ENCODE results near the gene FOXA1. TPM values are rescaled to one million over a fixed set of nuclear protein-coding genes. Genes with fewer than 3 reads are reported as not detected.
A peak's percentile ranks its signal among the peaks of the same experiment; 100 is the strongest.

Gene FOXA1
- polyA plus RNA-seq, 4 donors: 8.4 to 49.3 (median 11.4) TPM

- Histone ChIP-seq H3K27ac (ENCODE audit: low read depth in 1 of 3, low read length in 2 of 3) (peak overlapping the region; percentile 86 to 98 (median 92)), H3K36me3 (ENCODE audit: control insufficient read depth in 3 of 3, insufficient read depth in 2 of 3, low read depth in 1 of 3, low read length in 3 of 3) (peaks cover 0 to 17% (median 1%) of the 10 kb centered on the region in 3 donors), H3K4me3 (ENCODE audit: low read depth in 1 of 3, low read length in 3 of 3) (peak overlapping the region; percentile 63 to 90 (median 79)), H3K9me3 (ENCODE audit: control insufficient read depth in 2 of 2, insufficient read depth in 1 of 2, low read depth in 1 of 2, low read length in 1 of 2) (no peaks in the 10 kb centered on the region), H3K27me3 (ENCODE audit: control insufficient read depth in 3 of 3, insufficient read depth in 3 of 3, low read length in 3 of 3) (peaks cover 0 to 47% (median 42%) of the 10 kb centered on the region in 3 donors), H3K4me1 (ENCODE audit: control insufficient read depth in 3 of 3, insufficient read depth in 2 of 3, low read depth in 1 of 3, low read length in 2 of 3) (peaks cover 0 to 10% (median 9%) of the 10 kb centered on the region in 3 donors)
- DNase-seq (peak; percentile 95 to 97), FAIRE-seq (no peak)
- 1 to 3% (median 2%) methylated on average over 42 to 56 of the region's 56 CpGs for WGBS, 3 donors
These were observed 645 bp downstream of the FOXA1 start for GRCh38 chr14:37594238-37594970.

GRCh38 chr14:37593511-37594237 is 1.4 kb downstream of the FOXA1 start:
- H3K27ac ChIP-seq (ENCODE audit: low read depth in 1 of 3, low read length in 2 of 3): peak overlapping the region in 1 of 3 donors; percentile 92
- peak in 1 of 2 donors; percentile 65 for DNase-seq

GRCh38 chr14:37592482-37593408 is 2.3 kb downstream of the FOXA1 start:
- peak overlapping the region; percentile 80 to 92 (median 83) for H3K27ac ChIP-seq (ENCODE audit: low read depth in 1 of 3, low read length in 2 of 3)
- peaks cover 0 to 27% (median 1%) of the 10 kb centered on the region in 3 donors for H3K36me3 ChIP-seq (ENCODE audit: control insufficient read depth in 3 of 3, insufficient read depth in 2 of 3, low read depth in 1 of 3, low read length in 3 of 3)
- no peaks in the 10 kb centered on the region for H3K9me3 ChIP-seq (ENCODE audit: control insufficient read depth in 2 of 2, insufficient read depth in 1 of 2, low read depth in 1 of 2, low read length in 1 of 2)
- H3K4me1 ChIP-seq (ENCODE audit: control insufficient read depth in 3 of 3, insufficient read depth in 2 of 3, low read depth in 1 of 3, low read length in 2 of 3): peaks cover 0 to 6% (median 0%) of the 10 kb centered on the region in 3 donors
- DNase-seq (peak; percentile 44 to 85), FAIRE-seq (no peak)
- WGBS, 3 donors: 2 to 11% (median 6%) methylated on average over 40 to 42 of the region's 42 CpGs
- peaks cover 0 to 44% (median 43%) of the 10 kb centered on the region in 3 donors for H3K27me3 ChIP-seq (ENCODE audit: control insufficient read depth in 3 of 3, insufficient read depth in 3 of 3, low read length in 3 of 3)
- peak overlapping the region; percentile 44 to 79 (median 69) for H3K4me3 ChIP-seq (ENCODE audit: low read depth in 1 of 3, low read length in 3 of 3)

More at GRCh38 chr14:37593511-37594237, 1.4 kb downstream of the FOXA1 start:
- Histone ChIP-seq H3K9me3 (ENCODE audit: control insufficient read depth in 2 of 2, insufficient read depth in 1 of 2, low read depth in 1 of 2, low read length in 1 of 2) (no peaks in the 10 kb centered on the region), H3K4me3 (ENCODE audit: low read depth in 1 of 3, low read length in 3 of 3) (peak overlapping the region; percentile 29 to 90 (median 79)), H3K4me1 (ENCODE audit: control insufficient read depth in 3 of 3, insufficient read depth in 2 of 3, low read depth in 1 of 3, low read length in 2 of 3) (peaks cover 0 to 9% (median 5%) of the 10 kb centered on the region in 3 donors), H3K36me3 (ENCODE audit: control insufficient read depth in 3 of 3, insufficient read depth in 2 of 3, low read depth in 1 of 3, low read length in 3 of 3) (peaks cover 0 to 17% (median 1%) of the 10 kb centered on the region in 3 donors), H3K27me3 (ENCODE audit: control insufficient read depth in 3 of 3, insufficient read depth in 3 of 3, low read length in 3 of 3) (peaks cover 0 to 45% (median 44%) of the 10 kb centered on the region in 3 donors)
- no peak for FAIRE-seq
- 3 to 13% (median 11%) methylated on average over 14 of the region's 14 CpGs for WGBS, 3 donors

GRCh38 chr14:37591941-37592481 is 3.0 kb downstream of the FOXA1 start:
- Histone ChIP-seq H3K27me3 (ENCODE audit: control insufficient read depth in 3 of 3, insufficient read depth in 3 of 3, low read length in 3 of 3) (peaks cover 0 to 40% (median 38%) of the 10 kb centered on the region in 3 donors), H3K9me3 (ENCODE audit: control insufficient read depth in 2 of 2, insufficient read depth in 1 of 2, low read depth in 1 of 2, low read length in 1 of 2) (no peaks in the 10 kb centered on the region), H3K36me3 (ENCODE audit: control insufficient read depth in 3 of 3, insufficient read depth in 2 of 3, low read depth in 1 of 3, low read length in 3 of 3) (peaks cover 0 to 28% (median 1%) of the 10 kb centered on the region in 3 donors), H3K4me3 (ENCODE audit: low read depth in 1 of 3, low read length in 3 of 3) (peak overlapping the region; percentile 44 to 79 (median 69)), H3K4me1 (ENCODE audit: control insufficient read depth in 3 of 3, insufficient read depth in 2 of 3, low read depth in 1 of 3, low read length in 2 of 3) (peaks cover 0 to under 1% (median 0%) of the 10 kb centered on the region in 3 donors), H3K27ac (ENCODE audit: low read depth in 1 of 3, low read length in 2 of 3) (peak overlapping the region; percentile 80 to 92 (median 83))
- WGBS, 3 donors: 2 to 12% (median 6%) methylated on average over 48 to 58 of the region's 58 CpGs
- DNase-seq (peak; percentile 47 to 82), FAIRE-seq (no peak)

GRCh38 chr14:37591311-37591940 is 3.6 kb downstream of the FOXA1 start:
- H3K27ac ChIP-seq (ENCODE audit: low read depth in 1 of 3, low read length in 2 of 3): peak overlapping the region; percentile 74 to 92 (median 80)
- no peak for FAIRE-seq
- DNase-seq: peak; percentile 49 to 85
- H3K4me1 ChIP-seq (ENCODE audit: control insufficient read depth in 3 of 3, insufficient read depth in 2 of 3, low read depth in 1 of 3, low read length in 2 of 3): no peaks in the 10 kb centered on the region
- peaks cover 0 to 28% (median 1%) of the 10 kb centered on the region in 3 donors for H3K36me3 ChIP-seq (ENCODE audit: control insufficient read depth in 3 of 3, insufficient read depth in 2 of 3, low read depth in 1 of 3, low read length in 3 of 3)
- 2 to 9% (median 5%) methylated on average over 36 to 45 of the region's 45 CpGs for WGBS, 3 donors
- H3K9me3 ChIP-seq (ENCODE audit: control insufficient read depth in 2 of 2, insufficient read depth in 1 of 2, low read depth in 1 of 2, low read length in 1 of 2): no peaks in the 10 kb centered on the region
- peaks cover 0 to 39% (median 37%) of the 10 kb centered on the region in 3 donors for H3K27me3 ChIP-seq (ENCODE audit: control insufficient read depth in 3 of 3, insufficient read depth in 3 of 3, low read length in 3 of 3)
- peak overlapping the region; percentile 44 to 69 (median 67) for H3K4me3 ChIP-seq (ENCODE audit: low read depth in 1 of 3, low read length in 3 of 3)

GRCh38 chr14:37590428-37591139 is 4.5 kb downstream of the FOXA1 start:
- 6 to 11% (median 9%) methylated on average over 4 of the region's 4 CpGs for WGBS, 3 donors
- H3K27me3 ChIP-seq (ENCODE audit: control insufficient read depth in 3 of 3, insufficient read depth in 3 of 3, low read length in 3 of 3): peaks cover 0 to 34% (median 34%) of the 10 kb centered on the region in 3 donors
- H3K27ac ChIP-seq (ENCODE audit: low read depth in 1 of 3, low read length in 2 of 3): peak overlapping the region in 1 of 3 donors; percentile 92
- peaks cover 0 to 6% (median 1%) of the 10 kb centered on the region in 3 donors for H3K4me1 ChIP-seq (ENCODE audit: control insufficient read depth in 3 of 3, insufficient read depth in 2 of 3, low read depth in 1 of 3, low read length in 2 of 3)
- no peak for FAIRE-seq
- DNase-seq: peak; percentile 32 to 76
- H3K4me3 ChIP-seq (ENCODE audit: low read depth in 1 of 3, low read length in 3 of 3): peak overlapping the region in 2 of 3 donors; percentile 67 to 69
- no peaks in the 10 kb centered on the region for H3K9me3 ChIP-seq (ENCODE audit: control insufficient read depth in 2 of 2, insufficient read depth in 1 of 2, low read depth in 1 of 2, low read length in 1 of 2)
- H3K36me3 ChIP-seq (ENCODE audit: control insufficient read depth in 3 of 3, insufficient read depth in 2 of 3, low read depth in 1 of 3, low read length in 3 of 3): peaks cover 0 to 28% (median 1%) of the 10 kb centered on the region in 3 donors

Measured in small intestine (tissue), 7 donors.